Adrenal gland (tissue), 5 donors: ENCODE results near the gene NOS3.
"Not testable (repeated sequence)": the region's sequence is repeated elsewhere in the genome, so short reads cannot be mapped to it uniquely, and the experiment has no call there.

Source experiments
- POLR2A ChIP-seq, 2 donors: fragments of 450-650 bp; IDR thresholded peaks; one replicate each; pipeline ENCODE4 v1.6.1; 2017; ENCODE audit warnings: antibody characterized with exemption in 2 of 2, mild to moderate bottlenecking in 2 of 2, moderate library complexity in 1 of 2
- TF ChIP-seq, protein P1 (sequence below), 6 experiments: fragments of 450-650 bp in 4 of 6; fragments of 200-600 bp in 2 of 6; sonication (generic) in 1 of 6; IDR thresholded peaks; 1 replicate in 5 of 6; 2 replicates in 1 of 6; pipeline versions ENCODE4 v1.5.1 to v1.8.0; 2016 to 2021; ENCODE audit warnings: antibody characterized with exemption in 6 of 6, mild to moderate bottlenecking in 2 of 6, moderate library complexity in 1 of 6
- donor health status: DM: no; HTN: no; CAD: no.

DNA sequence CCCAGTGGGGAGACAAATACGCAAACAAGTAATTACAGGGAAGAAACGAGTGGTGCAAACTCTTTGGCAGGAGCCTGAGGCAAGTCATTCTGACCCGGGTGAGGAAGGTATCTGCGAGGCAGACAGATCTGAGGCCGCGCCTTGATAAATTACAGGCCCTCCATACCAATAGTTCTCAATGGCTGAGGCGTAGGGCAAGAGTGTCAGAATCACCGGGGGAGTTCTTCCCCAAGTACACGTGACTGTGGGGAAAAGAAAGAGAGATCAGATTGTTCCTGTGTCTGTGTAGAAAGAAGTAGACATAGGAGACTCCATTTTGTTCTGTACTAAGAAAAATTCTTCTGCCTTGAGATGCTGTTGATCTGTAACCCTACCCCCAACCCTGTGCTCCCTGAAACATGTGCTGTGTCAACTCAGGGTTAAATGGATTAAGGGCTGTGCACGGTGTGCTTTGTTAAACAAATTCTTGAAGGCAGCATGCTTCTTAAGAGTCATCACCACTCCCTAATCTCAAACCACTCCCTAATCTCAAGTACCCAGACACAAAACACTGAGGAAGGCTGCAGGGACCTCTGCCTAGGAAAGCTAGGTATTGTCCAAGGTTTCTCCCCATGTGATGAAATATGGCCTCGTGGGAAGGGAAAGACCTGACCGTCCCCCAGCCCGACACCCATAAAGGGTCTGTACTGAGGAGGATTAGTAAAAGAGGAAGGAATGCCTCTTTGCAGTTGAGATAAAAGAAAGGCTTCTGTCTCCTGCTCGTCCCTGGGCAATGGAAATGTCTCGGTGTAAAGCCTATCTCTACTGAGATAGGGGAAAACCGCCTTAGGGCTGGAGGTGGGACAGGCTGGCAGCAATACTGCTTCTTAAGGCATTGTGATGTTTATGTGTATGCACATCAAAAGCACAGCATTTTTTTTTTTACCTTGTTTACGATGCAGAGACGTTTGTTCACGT, 36.2 kb downstream of the NOS3 start:
- TF ChIP-seq, protein P1, sequence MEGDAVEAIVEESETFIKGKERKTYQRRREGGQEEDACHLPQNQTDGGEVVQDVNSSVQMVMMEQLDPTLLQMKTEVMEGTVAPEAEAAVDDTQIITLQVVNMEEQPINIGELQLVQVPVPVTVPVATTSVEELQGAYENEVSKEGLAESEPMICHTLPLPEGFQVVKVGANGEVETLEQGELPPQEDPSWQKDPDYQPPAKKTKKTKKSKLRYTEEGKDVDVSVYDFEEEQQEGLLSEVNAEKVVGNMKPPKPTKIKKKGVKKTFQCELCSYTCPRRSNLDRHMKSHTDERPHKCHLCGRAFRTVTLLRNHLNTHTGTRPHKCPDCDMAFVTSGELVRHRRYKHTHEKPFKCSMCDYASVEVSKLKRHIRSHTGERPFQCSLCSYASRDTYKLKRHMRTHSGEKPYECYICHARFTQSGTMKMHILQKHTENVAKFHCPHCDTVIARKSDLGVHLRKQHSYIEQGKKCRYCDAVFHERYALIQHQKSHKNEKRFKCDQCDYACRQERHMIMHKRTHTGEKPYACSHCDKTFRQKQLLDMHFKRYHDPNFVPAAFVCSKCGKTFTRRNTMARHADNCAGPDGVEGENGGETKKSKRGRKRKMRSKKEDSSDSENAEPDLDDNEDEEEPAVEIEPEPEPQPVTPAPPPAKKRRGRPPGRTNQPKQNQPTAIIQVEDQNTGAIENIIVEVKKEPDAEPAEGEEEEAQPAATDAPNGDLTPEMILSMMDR (IDR thresholded peaks at IDR 0.05) = not testable (repeated sequence)
- TF ChIP-seq POLR2A (IDR thresholded peaks at IDR 0.05) = not testable (repeated sequence)
